HepG2 (cell line): ENCODE data around the gene CYP27A1. TPM values are rescaled to one million over a fixed set of nuclear protein-coding genes. Genes with fewer than 3 reads are reported as not detected.

Experiments
- ATF2 ChIP-seq: sonication (generic); formaldehyde crosslinking; IDR thresholded peaks from 2 replicates; pipeline ENCODE4 v1.4.0; 2020; ENCODE audit warnings: missing genetic modification reagents
- ATF3 ChIP-seq: sonication (generic); formaldehyde crosslinking; IDR thresholded peaks from 2 replicates; pipeline ENCODE4 v1.4.0; 2020; ENCODE audit warnings: missing genetic modification reagents
- CREBL2 ChIP-seq: sonication (generic); formaldehyde crosslinking; IDR thresholded peaks from 2 replicates; pipeline ENCODE4 v1.8.1; 2023; ENCODE audit warnings: missing genetic modification reagents, mild to moderate bottlenecking, borderline replicate concordance
- CSRNP1 ChIP-seq: sonication (generic); formaldehyde crosslinking; IDR thresholded peaks from 2 replicates; pipeline ENCODE4 v1.8.1; 2023; ENCODE audit warnings: mild to moderate bottlenecking, missing genetic modification reagents
- DDIT3 ChIP-seq: sonication (generic); formaldehyde crosslinking; IDR thresholded peaks from 2 replicates; pipeline ENCODE4 v1.4.0; 2020; ENCODE audit warnings: mild to moderate bottlenecking, missing genetic modification reagents
- GLMP ChIP-seq: sonication (generic); formaldehyde crosslinking; IDR thresholded peaks from 2 replicates; pipeline ENCODE4 v1.9.0; 2021; ENCODE audit warnings: missing genetic modification reagents, mild to moderate bottlenecking, borderline replicate concordance
- GPN1 ChIP-seq: sonication (generic); formaldehyde crosslinking; IDR thresholded peaks from 2 replicates; pipeline ENCODE4 v1.5.1; 2020; ENCODE audit warnings: missing genetic modification reagents, borderline replicate concordance
- MXD4 ChIP-seq: IDR thresholded peaks from 2 replicates; pipeline ENCODE4 v1.6.1; 2016; ENCODE audit warnings: mild to moderate bottlenecking, missing biosample characterization, missing genetic modification reagents
- SIN3A ChIP-seq: IDR thresholded peaks from 2 replicates; pipeline ENCODE4 v1.6.1; 2011; ENCODE audit warnings: low read depth, mild to moderate bottlenecking, control low read depth, low read length, borderline replicate concordance
- SNRNP70 ChIP-seq: fragments of 200-400 bp; formaldehyde crosslinking; IDR thresholded peaks from 2 replicates; pipeline ENCODE4 v1.6.1; 2017; ENCODE audit warnings: mild to moderate bottlenecking, low read depth, low read length, moderate library complexity
- TAF1 ChIP-seq: sonication (generic); formaldehyde crosslinking; IDR thresholded peaks from 2 replicates; pipeline ENCODE4 v1.4.0; 2020; ENCODE audit warnings: missing genetic modification reagents
- ZFP82 ChIP-seq: sonication (generic); formaldehyde crosslinking; IDR thresholded peaks from 2 replicates; pipeline ENCODE4 v1.5.1; 2020; ENCODE audit warnings: mild to moderate bottlenecking, missing genetic modification reagents, borderline replicate concordance
- ZNF124 ChIP-seq: sonication (generic); formaldehyde crosslinking; IDR thresholded peaks from 2 replicates; pipeline ENCODE4 v1.4.0; 2020; ENCODE audit warnings: missing genetic modification reagents
- ZNF432 ChIP-seq: sonication (generic); formaldehyde crosslinking; IDR thresholded peaks from 2 replicates; pipeline ENCODE4 v1.5.0; 2020; ENCODE audit warnings: missing genetic modification reagents, mild to moderate bottlenecking, borderline replicate concordance
- ZNF503 ChIP-seq: sonication (generic); formaldehyde crosslinking; IDR thresholded peaks from 2 replicates; pipeline ENCODE4 v1.4.0; 2020; ENCODE audit warnings: missing genetic modification reagents
- ZNF576 ChIP-seq: sonication (generic); formaldehyde crosslinking; IDR thresholded peaks from 2 replicates; pipeline ENCODE4 v1.4.0; 2020; ENCODE audit warnings: mild to moderate bottlenecking, missing genetic modification reagents
- ZNF691 ChIP-seq: sonication (generic); formaldehyde crosslinking; IDR thresholded peaks from 2 replicates; pipeline ENCODE4 v1.4.0; 2020; ENCODE audit warnings: missing genetic modification reagents, low read depth, mild to moderate bottlenecking, borderline replicate concordance
- ZSCAN29 ChIP-seq: sonication (generic); formaldehyde crosslinking; conservative IDR thresholded peaks from 2 replicates; pipeline ENCODE4 v1.4.0; 2020; ENCODE audit warnings: mild to moderate bottlenecking, missing genetic modification reagents
- polyA plus RNA-seq, 8 experiments: library from polyadenylated mRNA; depleted of rRNA in 3 of 8; stranded (reverse) in 7 of 8; unstranded in 1 of 8; fragments of >200 nt; fragmentation: Illumina TruSeq in 4 of 8; extraction: Trizol in 4 of 8; gene quantifications; 2 replicates each; pipeline versions ENCODE4 v1.2.1 to v1.2.3, GENCODE V29; 2011 to 2016; ENCODE audit warnings: low read depth in 4 of 8, missing spikeins in 1 of 8, mixed read lengths in 1 of 8; ENCODE audit not compliant: insufficient read depth in 1 of 8
- total RNA-seq, 5 experiments: library from RNA; depleted of rRNA; stranded (reverse); fragments of >200 nt; fragmentation: Illumina TruSeq; extraction: Trizol; gene quantifications; 2 replicates each; pipeline ENCODE4 v1.2.3, GENCODE V29; 2016; ENCODE audit warnings: low read depth in 1 of 5

The CYP27A1 gene
- total and polyA plus RNA-seq, 2 of the 13 experiments (the other 11 are each of a cell fraction or from before 2014, with no cell fraction given) = 157 to 266 TPM

GRCh38 chr2:218746960-218747359 lies 35.0 kb upstream of the CYP27A1 start (continued):
- no peak for TF ChIP-seq GPN1
- no peak for TF ChIP-seq MXD4 (CRISPR knock-in tag)
- 0 out of 2 replicates have a peak, but pooled peaks have one; percentile 26 for TF ChIP-seq ZNF576 (CRISPR knock-in tag)
- TF ChIP-seq CREBL2 (CRISPR knock-in tag) = no peak
- TF ChIP-seq ZSCAN29 (CRISPR knock-in tag) = no peak
- TF ChIP-seq TAF1 = 0 out of 2 replicates have a peak, but pooled peaks have one; percentile 9
- no peak for TF ChIP-seq ZNF503 (CRISPR knock-in tag)
- no peak for TF ChIP-seq ZFP82 (CRISPR knock-in tag)
- no peak for TF ChIP-seq ATF2 (CRISPR knock-in tag)
- TF ChIP-seq ZNF691 (CRISPR knock-in tag) = no peak
- no peak for TF ChIP-seq ZNF124 (CRISPR knock-in tag)
- TF ChIP-seq GLMP (CRISPR knock-in tag) = no peak
- TF ChIP-seq ZNF432 (CRISPR knock-in tag) = no peak
- no peak for TF ChIP-seq CSRNP1 (CRISPR knock-in tag)
- TF ChIP-seq ATF3 (CRISPR knock-in tag) = no peak
- TF ChIP-seq DDIT3 (CRISPR knock-in tag) = no peak
- TF ChIP-seq SNRNP70 = no peak
- no peak for TF ChIP-seq SIN3A
